ENCODE measurements around the gene ARHGEF16. TPM values are rescaled to one million over a fixed set of nuclear protein-coding genes. Genes with fewer than 3 reads are reported as not detected.

Gene ARHGEF16
- polyA plus RNA-seq, 1 experiment: 0.04 TPM

- TF ChIP-seq CTCF (IDR thresholded peaks at IDR 0.05; ENCODE audit: insufficient read depth, low read depth, low read length): no peak
- H3K36me3 ChIP-seq (ENCODE audit: control insufficient read depth, insufficient read depth, low read length): no peaks in the 10 kb centered on the region
- POLR2A ChIA-PET: no interaction called here
Observed at GRCh38 chr1:3423896-3424611, 30.4 kb upstream of the ARHGEF16 start.

GRCh38 chr1:3425486-3426215, 28.8 kb upstream of the ARHGEF16 start:
- Histone ChIP-seq H3K27me3 (ENCODE audit: control insufficient read depth, insufficient read depth, low read length) (peaks cover 3% of the 10 kb centered on the region; the same call in 1 of the 2 replicates), H3K36me3 (ENCODE audit: control insufficient read depth, insufficient read depth, low read length) (no peaks in the 10 kb centered on the region), H3K4me3 (ENCODE audit: low read depth, low read length) (no peak overlapping the region)
- TF ChIP-seq CTCF (IDR thresholded peaks at IDR 0.05; ENCODE audit: insufficient read depth, low read depth, low read length): no peak
- DNase-seq (ENCODE audit: low read depth): no peak
- ChIA-PET POLR2A (no interaction called here), CTCF (interaction anchor here (1.1 to 1.3 kb wide), 3 partner anchors 107 to 1011 kb away, joined by 4 to 7 read pairs (median 6); no protein-coding TSS in a partner anchor)

More at GRCh38 chr1:3423896-3424611, 30.4 kb upstream of the ARHGEF16 start:
- DNase-seq (ENCODE audit: low read depth): no peak
- CTCF ChIA-PET: interaction anchor here (1.0 to 1.5 kb wide), 10 partner anchors 14 to 1011 kb away, joined by 3 to 12 read pairs (median 4); no protein-coding TSS in a partner anchor
- Histone ChIP-seq H3K4me3 (ENCODE audit: low read depth, low read length) (no peak overlapping the region), H3K27me3 (ENCODE audit: control insufficient read depth, insufficient read depth, low read length) (peaks cover 6% of the 10 kb centered on the region; the same call in 1 of the 2 replicates)

- TF ChIP-seq CTCF (IDR thresholded peaks at IDR 0.05; ENCODE audit: insufficient read depth, low read depth, low read length): no peak
- H3K27me3 ChIP-seq (ENCODE audit: control insufficient read depth, insufficient read depth, low read length): no peaks in the 10 kb centered on the region
- no peak overlapping the region for H3K4me3 ChIP-seq (ENCODE audit: low read depth, low read length)
- no peak for DNase-seq (ENCODE audit: low read depth)
- CTCF ChIA-PET: no interaction called here
- H3K36me3 ChIP-seq (ENCODE audit: control insufficient read depth, insufficient read depth, low read length): no peaks in the 10 kb centered on the region
- POLR2A ChIA-PET: no interaction called here
Observed at GRCh38 chr1:3426956-3427535, 27.4 kb upstream of the ARHGEF16 start.

DNA sequence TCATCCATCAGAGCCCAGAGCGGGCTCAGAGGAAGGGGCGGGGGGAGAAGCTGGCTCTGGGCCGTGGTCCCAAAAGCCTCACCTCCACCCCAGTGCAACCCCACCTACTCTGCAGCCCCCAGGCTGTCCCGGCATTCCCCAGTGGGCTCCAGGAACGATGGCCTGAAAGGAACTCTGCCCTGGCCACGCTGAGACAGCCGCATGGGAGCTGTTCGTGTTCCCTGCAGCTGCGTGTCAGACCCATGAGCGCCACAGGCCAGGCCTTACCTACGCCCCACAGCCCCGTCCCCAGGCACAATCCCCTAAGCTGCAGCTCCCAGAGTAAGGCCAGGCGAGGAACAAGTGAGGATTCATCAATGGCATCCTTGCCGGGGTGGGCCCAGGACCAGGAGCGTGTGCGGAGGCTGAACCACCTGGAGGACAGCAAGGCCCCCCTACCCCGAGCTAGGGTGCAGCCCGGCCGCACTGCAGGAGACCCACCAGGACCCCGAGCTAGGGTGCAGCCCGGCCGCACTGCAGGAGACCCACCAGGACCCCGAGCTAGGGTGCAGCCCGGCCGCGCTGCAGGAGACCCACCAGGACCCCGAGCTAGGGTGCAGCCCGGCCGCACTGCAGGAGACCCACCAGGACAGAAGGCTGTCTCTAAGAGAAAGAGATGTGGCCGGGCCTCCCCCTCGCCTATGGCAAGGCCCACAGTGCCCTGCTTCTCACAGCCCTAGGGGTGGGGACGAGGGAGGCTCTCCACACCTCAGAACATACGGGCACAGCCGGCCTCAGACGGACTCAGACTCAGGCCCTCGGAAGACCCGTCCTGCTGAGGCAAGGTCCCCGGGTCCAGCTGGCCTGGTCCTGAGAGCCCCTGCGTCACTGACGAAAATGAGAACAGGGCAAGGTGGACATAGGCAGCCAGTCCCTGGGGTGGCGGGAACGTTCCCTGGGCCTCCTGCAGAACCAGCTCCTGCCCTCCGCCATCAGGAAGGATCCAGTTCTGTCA, 26.5 kb upstream of the ARHGEF16 start:
- no peak overlapping the region for H3K4me3 ChIP-seq (ENCODE audit: low read depth, low read length)
- no peak for TF ChIP-seq CTCF (IDR thresholded peaks at IDR 0.05; ENCODE audit: insufficient read depth, low read depth, low read length)
- no peaks in the 10 kb centered on the region for H3K27me3 ChIP-seq (ENCODE audit: control insufficient read depth, insufficient read depth, low read length)
- ChIA-PET CTCF (no interaction called here), POLR2A (no interaction called here)
- no peaks in the 10 kb centered on the region for H3K36me3 ChIP-seq (ENCODE audit: control insufficient read depth, insufficient read depth, low read length)
- DNase-seq (ENCODE audit: low read depth): no peak

All from BJ (cell line).